Activated T-helper 1 cell treated with Interleukin-2 at 50 U/mL for 16 hours (primary cell): ENCODE results near the gene TNFRSF14.

Experiments
- DNase-seq: peaks from one replicate; pipeline ENCODE4 v3.0.0-alpha.2; 2020; ENCODE audit warnings: low read depth

Gene TNFRSF14

DNA sequence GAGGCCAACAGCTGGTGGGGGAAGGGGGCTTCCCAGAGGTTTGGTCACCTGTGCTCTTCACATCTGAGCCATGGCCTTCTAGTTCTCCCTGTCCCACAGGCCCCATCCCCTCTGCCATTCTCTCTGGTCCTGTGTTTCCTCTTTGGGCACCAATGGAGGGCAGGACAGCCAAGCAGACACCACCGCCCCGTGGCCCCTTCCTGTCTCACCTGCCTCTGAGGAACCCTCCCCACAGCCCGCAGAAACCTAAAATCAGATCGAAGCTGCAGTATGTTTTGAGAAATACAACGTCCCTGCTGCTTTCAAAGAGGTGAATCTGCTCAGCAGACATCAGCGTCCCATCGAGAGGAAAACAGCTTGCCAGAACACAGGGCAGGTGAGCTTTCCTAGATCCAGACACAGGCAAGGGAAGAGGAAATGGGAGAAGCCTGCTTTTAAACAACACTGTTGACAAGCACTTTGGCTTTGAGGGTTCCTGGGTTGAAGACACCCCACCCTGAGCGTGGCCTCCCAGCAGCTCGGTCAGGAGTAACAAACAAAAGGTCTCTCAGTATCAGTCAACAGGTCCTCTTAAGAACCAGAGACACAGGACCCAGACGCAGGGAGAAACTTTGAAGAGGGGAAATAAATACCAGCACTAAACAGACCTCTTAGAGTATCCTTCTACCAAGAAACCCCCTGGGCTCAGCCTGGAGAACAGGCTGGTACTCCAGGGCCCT lies 32.1 kb upstream of the TNFRSF14 start:
- peak; percentile 47 for DNase-seq

- no peak for DNase-seq
These were observed 30.6 kb upstream of the TNFRSF14 start for GRCh38 chr1:2525572-2525919.

GRCh38 chr1:2525920-2526823 lies 30.0 kb upstream of the TNFRSF14 start, which contains the start of gene PANK4:
PANK4 (minus strand) TSS chr1:2526596; CDS start chr1:2526587, 9 bp downstream.
- peak; percentile 84 for DNase-seq

- DNase-seq = no peak
These were observed 29.2 kb upstream of the TNFRSF14 start for GRCh38 chr1:2526824-2527555.

DNA sequence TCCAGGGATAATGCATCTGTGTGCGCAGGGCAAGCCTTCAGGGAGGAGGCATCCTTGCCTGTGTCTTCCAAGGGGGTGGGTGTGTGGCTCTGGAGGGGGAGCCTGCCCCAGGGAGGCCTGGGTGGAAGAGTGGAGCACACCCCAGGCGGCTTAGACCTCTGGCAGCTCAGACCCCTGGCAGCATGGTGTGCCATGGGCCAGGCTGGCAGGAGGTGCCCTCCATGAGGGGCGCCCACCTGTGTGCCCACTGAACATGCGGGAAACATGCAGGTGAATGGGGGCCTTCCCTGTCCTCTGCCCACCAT lies 28.7 kb upstream of the TNFRSF14 start:
- DNase-seq = no peak

GRCh38 chr1:2528016-2528415 lies 28.2 kb upstream of the TNFRSF14 start:
- no peak for DNase-seq

GRCh38 chr1:2528611-2528965 lies 27.6 kb upstream of the TNFRSF14 start:
- no peak for DNase-seq

- no peak for DNase-seq
These were observed 27.0 kb upstream of the TNFRSF14 start for GRCh38 chr1:2528966-2529783.

DNA sequence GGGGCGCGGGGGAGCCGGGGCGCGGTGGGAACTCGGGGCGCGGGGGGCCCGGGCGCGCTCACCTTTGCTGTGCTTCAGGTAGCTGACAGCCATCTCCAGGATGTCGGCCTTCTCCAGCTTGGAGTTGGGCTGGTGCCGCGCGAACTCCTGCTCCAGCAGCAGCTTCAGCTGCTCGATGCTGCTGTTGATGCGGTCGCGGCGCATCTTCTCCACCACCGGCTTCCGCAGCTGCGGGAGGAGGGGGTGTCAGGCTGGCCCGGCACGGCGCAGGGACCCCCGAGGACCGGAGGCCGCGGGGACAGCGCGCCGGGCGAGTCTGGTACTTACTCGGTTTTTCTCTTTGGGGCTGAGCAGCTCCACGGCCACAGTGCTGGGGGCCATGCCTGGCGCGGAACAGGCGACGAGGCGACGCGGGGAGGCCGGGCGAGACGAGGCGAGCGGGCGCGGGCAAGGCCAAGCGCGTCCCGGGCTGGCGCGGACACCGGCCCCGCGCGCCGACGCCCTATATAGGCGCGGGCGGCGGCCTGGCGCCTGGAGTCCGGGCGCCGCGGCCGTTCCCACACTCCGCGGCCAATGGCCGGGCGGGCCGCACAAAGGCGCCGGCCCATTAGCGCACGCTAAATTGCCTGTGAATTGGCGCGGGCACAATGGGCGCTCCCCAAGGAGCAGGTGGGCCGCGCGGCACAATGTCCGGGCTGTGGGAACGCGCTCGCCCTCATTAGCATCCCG lies 26.2 kb upstream of the TNFRSF14 start, which contains the start of gene HES5:
HES5 (minus strand) TSS at position 480 of the 729 bp plus-strand sequence; CDS start at position 381, 99 bp downstream.
- DNase-seq = no peak

- no peak for DNase-seq
These were observed 25.4 kb upstream of the TNFRSF14 start for GRCh38 chr1:2530513-2531361.

DNA sequence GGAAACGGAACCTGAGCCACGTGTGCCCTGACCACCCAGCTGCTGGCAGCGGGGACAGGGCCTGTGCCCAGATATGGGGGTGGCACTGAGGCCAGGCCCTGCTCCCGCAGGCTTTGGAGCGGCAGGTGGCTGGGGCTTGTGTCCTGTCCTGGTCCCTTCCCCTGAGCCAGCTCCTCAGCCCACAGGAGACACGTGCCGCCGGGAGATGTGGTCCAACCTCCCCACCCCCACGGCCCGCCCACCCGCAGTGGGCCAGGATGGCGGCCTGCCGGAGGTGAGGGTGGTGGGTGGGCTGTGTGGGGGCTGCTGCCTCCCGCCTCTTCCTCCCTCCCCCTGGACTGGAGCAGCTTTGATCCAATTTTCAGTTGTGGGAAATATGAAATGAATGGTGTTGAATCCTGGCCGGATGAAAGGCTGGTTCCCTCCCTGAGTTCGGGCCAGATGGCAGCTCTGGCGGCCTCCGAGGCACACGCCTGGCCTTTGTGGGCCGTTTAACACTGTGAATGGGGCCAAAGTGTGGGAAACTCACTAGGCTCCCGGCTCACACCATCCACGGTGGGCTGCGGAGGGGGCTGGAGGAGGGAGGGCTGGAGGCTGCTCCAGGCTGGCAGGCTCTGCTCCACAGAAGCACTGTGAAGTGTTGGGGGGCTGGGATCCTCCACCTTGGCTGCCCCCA lies 23.5 kb upstream of the TNFRSF14 start:
- no peak for DNase-seq

DNA sequence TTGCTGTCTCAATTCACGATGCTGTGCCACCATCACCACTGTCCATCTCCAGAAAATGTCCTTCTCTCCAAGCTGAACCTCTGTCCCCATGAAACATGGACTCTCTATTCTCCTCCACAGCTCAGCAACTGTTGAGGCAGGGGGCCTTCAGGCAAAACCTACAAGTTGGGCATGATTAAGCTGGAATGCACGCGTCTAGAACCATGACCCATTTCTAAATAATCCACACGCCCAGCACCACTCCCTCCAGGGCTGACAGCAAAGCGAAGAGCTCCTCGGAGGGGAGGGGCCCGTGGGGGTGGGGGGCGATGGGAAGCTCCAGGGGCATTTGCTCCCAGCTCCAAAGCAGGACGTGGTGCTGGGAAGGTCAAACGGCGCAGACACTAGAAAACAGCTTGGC lies 22.8 kb upstream of the TNFRSF14 start:
- DNase-seq = no peak

DNA sequence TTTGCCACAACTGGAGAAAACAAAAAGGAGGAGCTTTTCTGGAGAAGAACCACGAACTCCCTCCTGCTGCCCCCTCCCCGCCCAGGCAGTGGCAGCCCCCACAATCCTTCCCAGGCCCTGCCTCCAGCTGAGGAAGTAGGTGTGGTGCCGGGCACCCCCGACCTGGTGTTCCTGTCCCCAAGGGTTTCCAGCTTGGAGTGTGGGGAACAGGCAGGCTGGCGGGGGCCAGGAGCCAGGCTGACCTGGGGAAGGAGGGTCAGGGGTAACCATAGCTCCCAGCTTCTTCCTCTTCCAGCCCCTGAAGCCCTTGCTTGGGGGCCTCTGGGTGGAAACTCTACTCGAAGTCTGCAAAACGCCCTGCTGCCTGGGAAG lies 21.9 kb upstream of the TNFRSF14 start:
- no peak for DNase-seq

DNA sequence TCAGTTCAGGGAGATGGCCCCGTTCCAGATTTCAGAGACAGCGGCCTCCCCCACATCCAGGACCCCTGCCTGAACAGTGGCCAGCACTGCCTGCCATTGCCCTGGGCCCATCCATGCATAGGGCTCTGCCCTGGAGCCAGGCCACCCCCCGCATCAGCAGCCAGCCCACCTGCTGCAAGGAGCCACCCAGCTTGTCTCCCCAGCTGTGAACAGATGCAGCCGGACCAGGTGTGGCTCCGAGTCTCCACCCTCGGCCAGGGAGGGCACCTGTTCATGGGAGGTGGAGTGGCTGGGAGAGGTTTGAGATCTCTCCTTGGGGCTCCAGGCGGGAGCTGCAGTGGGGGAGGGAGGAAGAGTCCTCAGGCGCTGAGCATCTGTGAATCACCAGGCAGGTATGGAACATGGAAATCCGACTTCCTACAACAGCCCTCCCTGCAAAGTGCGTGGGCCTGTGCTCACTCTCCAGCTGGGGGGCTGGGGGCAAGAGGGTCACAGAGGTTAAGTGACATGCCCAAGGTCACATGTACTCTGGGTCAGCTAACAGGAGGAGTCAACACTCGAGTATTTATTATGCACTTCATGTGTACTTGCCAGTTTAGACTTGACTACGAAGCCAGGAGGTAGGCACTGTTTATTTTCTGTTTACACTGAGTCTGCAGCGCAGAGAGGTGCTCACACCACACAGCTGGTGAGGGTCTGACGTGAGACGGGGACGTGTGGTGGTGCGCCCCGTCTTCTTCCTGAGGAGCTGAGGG lies 21.3 kb upstream of the TNFRSF14 start:
- DNase-seq = no peak

- DNase-seq = no peak
These were observed 20.7 kb upstream of the TNFRSF14 start for GRCh38 chr1:2535455-2535854.

GRCh38 chr1:2535981-2536380 lies 20.2 kb upstream of the TNFRSF14 start:
- no peak for DNase-seq

DNA sequence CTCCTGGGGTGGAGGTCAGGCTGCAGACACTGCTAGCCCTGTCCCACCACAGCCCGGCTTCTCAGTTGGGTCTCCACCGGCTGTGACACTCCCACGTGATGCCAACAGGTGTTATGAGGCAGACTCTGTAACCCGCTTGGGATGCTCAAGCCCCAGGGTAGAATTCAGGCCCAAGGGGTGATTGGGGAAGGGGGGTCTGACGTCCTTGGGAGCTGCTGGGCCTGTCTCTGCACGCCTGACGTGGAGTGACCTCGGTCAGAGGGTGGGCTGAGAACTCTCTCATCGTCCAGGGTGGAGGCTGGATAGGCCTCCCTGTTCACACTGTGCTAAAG lies 18.4 kb upstream of the TNFRSF14 start:
- no peak for DNase-seq

DNA sequence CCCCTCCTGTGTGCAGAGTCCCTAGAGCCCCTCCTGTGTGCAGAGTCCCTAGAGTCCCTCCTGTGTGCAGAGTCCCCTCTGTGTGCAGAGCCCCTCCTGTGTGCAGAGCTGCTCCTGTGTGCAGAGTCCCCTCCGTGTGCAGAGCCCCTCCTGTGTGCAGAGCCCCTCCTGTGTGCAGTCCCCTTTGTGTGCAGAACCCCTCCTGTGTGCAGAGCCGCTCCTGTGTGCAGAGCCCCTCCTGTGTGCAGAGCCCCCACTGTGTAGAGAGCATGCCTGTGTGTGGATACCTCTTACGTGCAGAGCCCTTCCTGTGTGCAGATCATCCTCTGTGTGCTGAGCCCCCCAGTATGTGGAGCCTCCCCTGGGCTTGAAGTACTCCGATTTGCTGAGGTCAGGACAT lies 17.8 kb upstream of the TNFRSF14 start:
- no peak for DNase-seq

DNA sequence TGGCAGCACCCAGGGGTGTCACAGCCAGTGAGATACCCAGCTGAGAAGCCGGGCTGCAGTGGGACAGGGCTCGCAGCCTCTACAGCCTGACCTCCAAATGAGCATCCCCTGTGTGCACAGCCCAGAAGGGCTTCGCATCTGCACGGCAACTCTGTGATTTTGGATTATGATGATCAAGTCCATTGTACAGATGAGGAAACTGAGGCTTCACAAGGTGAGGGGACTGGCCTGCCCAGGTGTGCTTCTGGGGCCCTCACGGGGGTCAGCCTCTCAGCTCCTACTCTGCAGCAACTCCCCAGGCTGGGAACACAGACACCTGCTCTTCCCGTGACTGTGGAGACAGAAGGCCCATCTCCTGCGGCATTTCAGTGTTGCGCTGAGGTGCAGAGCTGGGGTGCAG lies 17.3 kb upstream of the TNFRSF14 start:
- no peak for DNase-seq
